ENCODE data around the gene CNOT3.

- TF ChIP-seq CTCF (IDR thresholded peaks at IDR 0.05) (peak in 1 of 6 experiments; percentile 13), POLR2A (IDR thresholded peaks at IDR 0.05) (no peak)
Measured at GRCh38 chr19:54201172-54201701, 63.7 kb downstream of the CNOT3 start.

Measured in adrenal gland (tissue), 5 donors.